ENCODE data around the gene CELA3A.
"Not testable (repeated sequence)": the region's sequence is repeated elsewhere in the genome, so short reads cannot be mapped to it uniquely, and the experiment has no call there.

- not testable (repeated sequence) for TF ChIP-seq EP300 (IDR thresholded peaks at IDR 0.05; ENCODE audit: borderline replicate concordance in 1 of 2, low read depth in 2 of 2, low read length in 2 of 2); SP1 (IDR thresholded peaks at IDR 0.05; ENCODE audit: low read depth, low read length); EZH2 (IDR thresholded peaks at IDR 0.05; ENCODE audit: low read depth, low read length, severe bottlenecking); CTCF (IDR thresholded peaks at IDR 0.05; ENCODE audit: control extremely low read depth in 1 of 3, insufficient read depth in 1 of 3, low read depth in 1 of 3, low read length in 3 of 3); RXRA (IDR thresholded peaks at IDR 0.05; ENCODE audit: insufficient read depth, low read depth, low read length); POLR2A (IDR thresholded peaks at IDR 0.05; ENCODE audit: control extremely low read depth in 1 of 2, low read depth in 2 of 2, low read length in 2 of 2)
These were observed 9.3 kb upstream of the CELA3A start for GRCh38 chr1:21992186-21992585.
